WTC11 (cell line): ENCODE results near the gene RAD23A. TPM values are rescaled to one million over a fixed set of nuclear protein-coding genes. Genes with fewer than 3 reads are reported as not detected.

Experiments
- ATAC-seq: fragments of 200-7000 bp; cut with Tn5 transposase; 2 replicates; pipeline ENCODE4 v1.10.0; 2021; ENCODE audit warnings: mild to moderate bottlenecking, moderate library complexity
- CTCF ChIA-PET: fragments of 300-600 bp; sonication (Branson Sonifier 250); formaldehyde crosslinking; loops from one replicate; lab custom pipeline; 2021; ENCODE audit warnings: antibody characterized with exemption; lab: Charles Lee
- POLR2A ChIA-PET: fragments of 350-600 bp; sonication (Branson Sonifier 250); formaldehyde crosslinking; loops from one replicate; lab custom pipeline; 2021; ENCODE audit warnings: antibody characterized with exemption; lab: Charles Lee
- DNase-seq: peaks from one replicate; pipeline ENCODE4 v3.0.0; 2021; ENCODE audit warnings: low spot score
- H3K27ac Mint-ChIP-seq: 2 replicates; pipeline ENCODE4 v1.8.0; 2021; ENCODE audit warnings: mixed read lengths
- H3K27me3 Mint-ChIP-seq: 2 replicates; pipeline ENCODE4 v1.8.0; 2021; ENCODE audit warnings: low read depth, mild to moderate bottlenecking, moderate library complexity, mixed read lengths
- H3K36me3 Mint-ChIP-seq: 2 replicates; pipeline ENCODE4 v1.8.0; 2021; ENCODE audit warnings: mixed read lengths
- H3K4me1 Mint-ChIP-seq: 2 replicates; pipeline ENCODE4 v1.8.0; 2022; ENCODE audit warnings: mixed read lengths
- H3K4me3 Mint-ChIP-seq: 2 replicates; pipeline ENCODE4 v1.8.0; 2021; ENCODE audit warnings: mild to moderate bottlenecking, moderate library complexity, mixed read lengths
- H3K9me3 Mint-ChIP-seq: 2 replicates; pipeline ENCODE4 v1.8.0; 2021; ENCODE audit warnings: mixed read lengths
- CTCF ChIP-seq: fragments of 200-600 bp; IDR thresholded peaks from 2 replicates; pipeline ENCODE4 v1.8.0; 2022; ENCODE audit warnings: antibody characterized with exemption
- GABPB1 ChIP-seq: sonication (generic); formaldehyde crosslinking; IDR thresholded peaks from 2 replicates; pipeline ENCODE4 v1.8.1; 2023; ENCODE audit warnings: mild to moderate bottlenecking, missing genetic modification reagents
- GTF2I ChIP-seq: fragments of 250-450 bp; sonication (Bioruptor Pico); conservative IDR thresholded peaks from 2 replicates; pipeline ENCODE4 v1.4.0; 2021; ENCODE audit warnings: mild to moderate bottlenecking
- KAT7 ChIP-seq: sonication (generic); formaldehyde crosslinking; IDR thresholded peaks from 2 replicates; pipeline ENCODE4 v1.8.1; 2023; ENCODE audit warnings: missing genetic modification reagents, mild to moderate bottlenecking, borderline replicate concordance
- MAX ChIP-seq: sonication (generic); formaldehyde crosslinking; IDR thresholded peaks from 2 replicates; pipeline ENCODE4 v1.8.0; 2022; ENCODE audit warnings: mild to moderate bottlenecking, missing genetic modification reagents
- PREB ChIP-seq: sonication (generic); formaldehyde crosslinking; IDR thresholded peaks from 2 replicates; pipeline ENCODE4 v1.8.1; 2022; ENCODE audit warnings: mild to moderate bottlenecking, missing genetic modification reagents, moderate library complexity, borderline replicate concordance
- RELA ChIP-seq: sonication (generic); formaldehyde crosslinking; IDR thresholded peaks from 2 replicates; pipeline ENCODE4 v1.8.1; 2022; ENCODE audit warnings: missing genetic modification reagents, mild to moderate bottlenecking, borderline replicate concordance
- SP1 ChIP-seq: sonication (generic); formaldehyde crosslinking; conservative IDR thresholded peaks from 2 replicates; pipeline ENCODE4 v1.8.1; 2022; ENCODE audit warnings: missing genetic modification reagents
- ZNF416 ChIP-seq: fragments of 250-450 bp; sonication (Bioruptor Pico); IDR thresholded peaks from 2 replicates; pipeline ENCODE4 v1.9.0; 2021; ENCODE audit warnings: mild to moderate bottlenecking, inconsistent platforms
- ZNF512 ChIP-seq: sonication (generic); formaldehyde crosslinking; IDR thresholded peaks from 2 replicates; pipeline ENCODE4 v1.8.1; 2022; ENCODE audit warnings: missing genetic modification reagents, borderline replicate concordance
- total RNA-seq: library from RNA; stranded (reverse); gene quantifications from 3 replicates; pipeline ENCODE4 v1.2.3, GENCODE V29; 2021
- TF ChIP-seq, protein P1 (sequence below): sonication (generic); formaldehyde crosslinking; IDR thresholded peaks from 2 replicates; pipeline ENCODE4 v1.8.0; 2023; ENCODE audit warnings: missing genetic modification reagents, mild to moderate bottlenecking, borderline replicate concordance
- TF ChIP-seq, protein P2 (sequence below): sonication (generic); formaldehyde crosslinking; IDR thresholded peaks from 2 replicates; pipeline ENCODE4 v1.8.1; 2023; ENCODE audit warnings: mild to moderate bottlenecking, missing genetic modification reagents
- TF ChIP-seq, protein P3 (sequence below): sonication (generic); formaldehyde crosslinking; IDR thresholded peaks from 2 replicates; pipeline ENCODE4 v1.8.1; 2022; ENCODE audit warnings: low read depth, mild to moderate bottlenecking, moderate library complexity, missing genetic modification reagents, borderline replicate concordance
- TF ChIP-seq, protein P4 (sequence below): sonication (generic); formaldehyde crosslinking; IDR thresholded peaks from 2 replicates; pipeline ENCODE4 v1.8.1; 2022; ENCODE audit warnings: mild to moderate bottlenecking, moderate library complexity, missing genetic modification reagents

Gene RAD23A
- total RNA-seq, 1 experiment from 2014 or later = 84.3 TPM

GRCh38 chr19:12982648-12983047 lies 37.0 kb downstream of the RAD23A start:
- H3K27me3 Mint-ChIP-seq = peaks cover 38% of the 10 kb centered on the region
- no peak overlapping the region for H3K4me3 Mint-ChIP-seq
- no peak overlapping the region for H3K27ac Mint-ChIP-seq
- TF ChIP-seq, protein P1, sequence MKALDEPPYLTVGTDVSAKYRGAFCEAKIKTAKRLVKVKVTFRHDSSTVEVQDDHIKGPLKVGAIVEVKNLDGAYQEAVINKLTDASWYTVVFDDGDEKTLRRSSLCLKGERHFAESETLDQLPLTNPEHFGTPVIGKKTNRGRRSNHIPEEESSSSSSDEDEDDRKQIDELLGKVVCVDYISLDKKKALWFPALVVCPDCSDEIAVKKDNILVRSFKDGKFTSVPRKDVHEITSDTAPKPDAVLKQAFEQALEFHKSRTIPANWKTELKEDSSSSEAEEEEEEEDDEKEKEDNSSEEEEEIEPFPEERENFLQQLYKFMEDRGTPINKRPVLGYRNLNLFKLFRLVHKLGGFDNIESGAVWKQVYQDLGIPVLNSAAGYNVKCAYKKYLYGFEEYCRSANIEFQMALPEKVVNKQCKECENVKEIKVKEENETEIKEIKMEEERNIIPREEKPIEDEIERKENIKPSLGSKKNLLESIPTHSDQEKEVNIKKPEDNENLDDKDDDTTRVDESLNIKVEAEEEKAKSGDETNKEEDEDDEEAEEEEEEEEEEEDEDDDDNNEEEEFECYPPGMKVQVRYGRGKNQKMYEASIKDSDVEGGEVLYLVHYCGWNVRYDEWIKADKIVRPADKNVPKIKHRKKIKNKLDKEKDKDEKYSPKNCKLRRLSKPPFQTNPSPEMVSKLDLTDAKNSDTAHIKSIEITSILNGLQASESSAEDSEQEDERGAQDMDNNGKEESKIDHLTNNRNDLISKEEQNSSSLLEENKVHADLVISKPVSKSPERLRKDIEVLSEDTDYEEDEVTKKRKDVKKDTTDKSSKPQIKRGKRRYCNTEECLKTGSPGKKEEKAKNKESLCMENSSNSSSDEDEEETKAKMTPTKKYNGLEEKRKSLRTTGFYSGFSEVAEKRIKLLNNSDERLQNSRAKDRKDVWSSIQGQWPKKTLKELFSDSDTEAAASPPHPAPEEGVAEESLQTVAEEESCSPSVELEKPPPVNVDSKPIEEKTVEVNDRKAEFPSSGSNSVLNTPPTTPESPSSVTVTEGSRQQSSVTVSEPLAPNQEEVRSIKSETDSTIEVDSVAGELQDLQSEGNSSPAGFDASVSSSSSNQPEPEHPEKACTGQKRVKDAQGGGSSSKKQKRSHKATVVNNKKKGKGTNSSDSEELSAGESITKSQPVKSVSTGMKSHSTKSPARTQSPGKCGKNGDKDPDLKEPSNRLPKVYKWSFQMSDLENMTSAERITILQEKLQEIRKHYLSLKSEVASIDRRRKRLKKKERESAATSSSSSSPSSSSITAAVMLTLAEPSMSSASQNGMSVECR = no peak
- TF ChIP-seq, protein P2, sequence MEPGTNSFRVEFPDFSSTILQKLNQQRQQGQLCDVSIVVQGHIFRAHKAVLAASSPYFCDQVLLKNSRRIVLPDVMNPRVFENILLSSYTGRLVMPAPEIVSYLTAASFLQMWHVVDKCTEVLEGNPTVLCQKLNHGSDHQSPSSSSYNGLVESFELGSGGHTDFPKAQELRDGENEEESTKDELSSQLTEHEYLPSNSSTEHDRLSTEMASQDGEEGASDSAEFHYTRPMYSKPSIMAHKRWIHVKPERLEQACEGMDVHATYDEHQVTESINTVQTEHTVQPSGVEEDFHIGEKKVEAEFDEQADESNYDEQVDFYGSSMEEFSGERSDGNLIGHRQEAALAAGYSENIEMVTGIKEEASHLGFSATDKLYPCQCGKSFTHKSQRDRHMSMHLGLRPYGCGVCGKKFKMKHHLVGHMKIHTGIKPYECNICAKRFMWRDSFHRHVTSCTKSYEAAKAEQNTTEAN (CRISPR knock-in tag) = no peak
- no peak for TF ChIP-seq GABPB1 (CRISPR knock-in tag)
- no peaks in the 10 kb centered on the region for H3K36me3 Mint-ChIP-seq
- H3K9me3 Mint-ChIP-seq = no peaks in the 10 kb centered on the region
- ChIA-PET POLR2A (no interaction called here), CTCF (interaction anchor here (0.6 to 4.6 kb wide), 6 partner anchors 46 to 179 kb away, joined by 3 to 66 read pairs (median 6); no protein-coding TSS in a partner anchor)
- no peak for DNase-seq
- peaks cover 6% of the 10 kb centered on the region; the same call in 1 of the 2 replicates for H3K4me1 Mint-ChIP-seq
- no peak for ATAC-seq

GRCh38 chr19:12983091-12983490 lies 37.4 kb downstream of the RAD23A start:
- Mint-ChIP-seq H3K36me3 (no peaks in the 10 kb centered on the region), H3K9me3 (no peaks in the 10 kb centered on the region), H3K4me3 (no peak overlapping the region), H3K4me1 (peaks cover 6% of the 10 kb centered on the region; the same call in 1 of the 2 replicates), H3K27me3 (peaks cover 39% of the 10 kb centered on the region), H3K27ac (no peak overlapping the region)
- DNase-seq (no peak), ATAC-seq (no peak)
- TF ChIP-seq ZNF512 (CRISPR knock-in tag) (0 out of 2 replicates have a peak, but pooled peaks have one; percentile 60), RELA (no peak)
- CTCF ChIA-PET = interaction anchor here (0.6 to 4.6 kb wide), 9 partner anchors 22 to 179 kb away, joined by 3 to 66 read pairs (median 6); no protein-coding TSS in a partner anchor
- POLR2A ChIA-PET = no interaction called here

DNA sequence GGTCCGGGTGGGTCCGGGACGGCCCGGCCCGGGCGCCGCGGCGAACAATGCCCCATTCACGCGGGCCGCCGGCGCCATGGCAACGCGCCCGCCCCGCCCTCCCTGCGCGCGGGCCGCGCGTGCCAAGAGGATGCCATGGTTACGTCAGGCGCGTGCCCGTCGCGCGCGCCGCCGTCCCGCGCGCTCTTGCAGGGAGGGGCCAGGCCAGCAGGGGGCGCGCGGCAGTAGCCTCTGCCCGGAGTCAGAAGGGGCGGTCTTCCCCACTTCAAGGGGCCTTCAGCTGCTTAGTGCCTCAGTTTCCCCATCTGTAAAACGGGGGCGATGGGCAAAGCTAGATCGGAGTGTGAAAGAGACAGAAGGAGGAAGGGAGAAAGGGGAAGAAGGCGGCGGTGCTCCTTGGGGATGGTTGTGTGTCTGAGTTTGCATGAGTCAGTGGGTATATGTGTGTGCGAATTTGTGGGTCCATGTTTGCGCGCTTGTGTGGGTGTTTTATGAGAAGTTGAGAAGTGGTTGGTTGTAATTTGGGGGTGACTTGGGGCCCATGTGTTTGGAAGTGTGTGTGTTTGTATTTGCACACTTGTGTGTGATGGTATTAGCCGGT lies 38.0 kb downstream of the RAD23A start:
- Mint-ChIP-seq H3K4me1 (peaks cover 6% of the 10 kb centered on the region; the same call in 1 of the 2 replicates), H3K27me3 (peaks cover 39% of the 10 kb centered on the region), H3K4me3 (no peak overlapping the region), H3K9me3 (no peaks in the 10 kb centered on the region), H3K27ac (no peak overlapping the region), H3K36me3 (no peaks in the 10 kb centered on the region)
- DNase-seq = peak; percentile 81
- POLR2A ChIA-PET = no interaction called here
- CTCF ChIA-PET = interaction anchor here (0.5 to 4.6 kb wide), 14 partner anchors 18 to 178 kb away, joined by 3 to 66 read pairs (median 4); no protein-coding TSS in a partner anchor
- ATAC-seq = peak; percentile 76
- TF ChIP-seq GABPB1 (CRISPR knock-in tag) = peak; percentile 97
- TF ChIP-seq ZNF416 (CRISPR knock-in tag) = 0 out of 2 replicates have a peak, but pooled peaks have one; percentile 57
- TF ChIP-seq, protein P2 (CRISPR knock-in tag) = no peak
- no peak for TF ChIP-seq PREB (CRISPR knock-in tag)
- TF ChIP-seq, protein P3, sequence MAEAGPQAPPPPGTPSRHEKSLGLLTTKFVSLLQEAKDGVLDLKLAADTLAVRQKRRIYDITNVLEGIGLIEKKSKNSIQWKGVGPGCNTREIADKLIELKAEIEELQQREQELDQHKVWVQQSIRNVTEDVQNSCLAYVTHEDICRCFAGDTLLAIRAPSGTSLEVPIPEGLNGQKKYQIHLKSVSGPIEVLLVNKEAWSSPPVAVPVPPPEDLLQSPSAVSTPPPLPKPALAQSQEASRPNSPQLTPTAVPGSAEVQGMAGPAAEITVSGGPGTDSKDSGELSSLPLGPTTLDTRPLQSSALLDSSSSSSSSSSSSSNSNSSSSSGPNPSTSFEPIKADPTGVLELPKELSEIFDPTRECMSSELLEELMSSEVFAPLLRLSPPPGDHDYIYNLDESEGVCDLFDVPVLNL = 0 out of 2 replicates have a peak, but pooled peaks have one; percentile 47
- TF ChIP-seq KAT7 = no peak
- peak; percentile 6; the same call in 1 of the 2 replicates for TF ChIP-seq MAX
- peak; percentile 94 for TF ChIP-seq CTCF
- no peak; the same call in 1 of the 2 replicates for TF ChIP-seq GTF2I (CRISPR knock-in tag)
- peak; percentile 37; the same call in 1 of the 2 replicates for TF ChIP-seq SP1 (CRISPR knock-in tag)
- TF ChIP-seq, protein P4, sequence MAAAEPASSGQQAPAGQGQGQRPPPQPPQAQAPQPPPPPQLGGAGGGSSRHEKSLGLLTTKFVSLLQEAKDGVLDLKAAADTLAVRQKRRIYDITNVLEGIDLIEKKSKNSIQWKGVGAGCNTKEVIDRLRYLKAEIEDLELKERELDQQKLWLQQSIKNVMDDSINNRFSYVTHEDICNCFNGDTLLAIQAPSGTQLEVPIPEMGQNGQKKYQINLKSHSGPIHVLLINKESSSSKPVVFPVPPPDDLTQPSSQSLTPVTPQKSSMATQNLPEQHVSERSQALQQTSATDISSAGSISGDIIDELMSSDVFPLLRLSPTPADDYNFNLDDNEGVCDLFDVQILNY = peak; percentile 87; the same call in 1 of the 2 replicates
